Left colon (tissue), 2 donors: ENCODE measurements around the gene SEC61A1. TPM values are rescaled to one million over a fixed set of nuclear protein-coding genes. Genes with fewer than 3 reads are reported as not detected.
A peak's percentile ranks its signal among the peaks of the same experiment; 100 is the strongest.

Experiments
- ATAC-seq: fragments of 200-7000 bp; cut with Tn5 transposase; one replicate; pipeline ENCODE4 v1.9.1; 2020; ENCODE audit warnings: mild to moderate bottlenecking, moderate library complexity
- DNase-seq, 2 donors: peaks; one replicate each; pipeline ENCODE4 v3.0.0-alpha.2; 2020
- intact Hi-C, 2 donors: fragments of 100-400 bp; cut with DNase I in 1 of 2; cut with micrococcal nuclease in 1 of 2; formaldehyde crosslinking; loops; one replicate each; pipeline versions ENCODE4 v1.11.2 to v1.14.0; 2022; cut with DNase I, micrococcal nuclease
- total RNA-seq, 2 donors: library from RNA; stranded (reverse); fragmentation: NEBNext Ultra II Directional; extraction: Animal tissue kit (Norgen Biotek cat#: 25700); gene quantifications; one replicate each; pipeline ENCODE4 v1.2.1, GENCODE V29; 2021
- donor health status: DM: no; HTN: no; CAD: no.
- donor health status: DM: yes; HTN: yes; CAD: no.

Gene SEC61A1
- total RNA-seq, 2 donors from 2014 or later = 142 to 158 TPM

DNA sequence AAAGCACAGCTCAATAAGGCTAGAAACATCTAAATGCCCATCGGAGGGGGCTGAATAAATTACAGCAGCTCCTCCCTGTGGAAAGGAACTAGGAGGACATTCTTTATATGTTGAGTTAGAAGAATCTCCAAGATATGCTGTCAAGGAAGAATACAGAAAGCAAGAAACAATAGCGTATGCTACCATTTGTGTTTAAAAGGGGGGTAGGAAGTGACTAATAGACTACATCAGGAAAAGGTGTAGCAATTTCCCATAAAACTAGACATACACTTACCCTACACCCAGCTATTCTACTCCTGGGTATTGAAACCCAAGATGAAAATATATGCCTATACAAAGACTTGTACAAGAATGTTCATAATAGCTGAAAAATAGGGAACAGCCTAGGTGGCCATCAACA, 21.6 kb downstream of the SEC61A1 start:
- intact Hi-C loops = no loop called here
- DNase-seq (no peak), ATAC-seq (no peak)

GRCh38 chr3:128074851-128075521, 22.7 kb downstream of the SEC61A1 start:
- ATAC-seq (peak; percentile 53), DNase-seq (peak in 1 of 2 donors; percentile 51)
- intact Hi-C loops = no loop called here

- intact Hi-C loops = no loop called here
- DNase-seq (peak; percentile 75 to 93), ATAC-seq (peak; percentile 89)
These were observed 23.6 kb downstream of the SEC61A1 start for GRCh38 chr3:128075522-128076482.

- ATAC-seq = peak; percentile 12
- DNase-seq = peak in 1 of 2 donors; percentile 48
- intact Hi-C loops = no loop called here
These were observed 24.4 kb downstream of the SEC61A1 start for GRCh38 chr3:128076483-128077201.

DNA sequence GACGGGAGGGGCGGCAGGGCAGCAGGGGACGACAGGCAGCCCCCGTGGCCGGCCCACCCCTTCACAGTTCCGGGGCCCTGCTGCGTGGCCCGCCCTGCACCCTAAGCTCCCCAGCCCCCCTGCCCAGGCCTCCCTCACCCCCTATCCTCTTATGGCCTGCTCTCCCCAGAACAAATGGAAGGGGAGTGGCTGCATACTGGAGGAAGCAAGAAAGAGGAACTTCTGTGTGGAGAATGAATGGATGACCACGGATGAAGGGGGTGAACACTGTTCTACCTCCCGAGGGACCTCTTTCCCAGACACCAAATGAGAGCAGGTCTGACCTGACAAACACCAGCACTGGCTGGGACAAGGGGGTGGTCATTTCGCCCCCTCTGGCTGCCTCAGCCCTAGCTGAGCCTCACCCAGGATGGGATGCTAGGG, 25.0 kb downstream of the SEC61A1 start:
- ATAC-seq (no peak), DNase-seq (no peak)
- intact Hi-C loops = no loop called here

- intact Hi-C loops = no loop called here
- DNase-seq (no peak), ATAC-seq (no peak)
These were observed 25.4 kb downstream of the SEC61A1 start for GRCh38 chr3:128077665-128078064.

DNA sequence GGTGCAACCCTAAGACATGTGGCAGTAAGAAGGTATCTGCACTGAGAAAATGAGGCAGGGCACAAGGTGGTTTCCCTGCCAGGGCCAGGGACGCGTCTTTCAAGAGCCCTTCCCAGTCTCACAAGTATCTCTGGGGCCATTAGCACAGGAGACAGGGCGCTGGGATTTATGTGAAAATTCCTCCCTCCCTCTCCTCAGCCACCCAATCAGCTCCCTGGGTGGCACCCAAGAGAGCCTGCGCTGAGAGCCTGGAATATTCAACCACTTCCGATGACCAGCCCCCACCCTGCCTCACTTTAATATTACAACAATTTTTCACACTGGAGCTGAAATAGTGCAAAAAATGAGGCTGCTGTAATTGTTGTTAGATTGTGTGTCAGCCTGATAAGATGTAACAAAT, 26.1 kb downstream of the SEC61A1 start:
- intact Hi-C loops = no loop called here
- no peak for DNase-seq
- ATAC-seq = no peak

- DNase-seq (no peak), ATAC-seq (no peak)
- intact Hi-C loops = no loop called here
These were observed 26.6 kb downstream of the SEC61A1 start for GRCh38 chr3:128078875-128079274.

- DNase-seq (no peak), ATAC-seq (no peak)
- intact Hi-C loops = no loop called here
These were observed 27.6 kb downstream of the SEC61A1 start for GRCh38 chr3:128079823-128080222.

DNA sequence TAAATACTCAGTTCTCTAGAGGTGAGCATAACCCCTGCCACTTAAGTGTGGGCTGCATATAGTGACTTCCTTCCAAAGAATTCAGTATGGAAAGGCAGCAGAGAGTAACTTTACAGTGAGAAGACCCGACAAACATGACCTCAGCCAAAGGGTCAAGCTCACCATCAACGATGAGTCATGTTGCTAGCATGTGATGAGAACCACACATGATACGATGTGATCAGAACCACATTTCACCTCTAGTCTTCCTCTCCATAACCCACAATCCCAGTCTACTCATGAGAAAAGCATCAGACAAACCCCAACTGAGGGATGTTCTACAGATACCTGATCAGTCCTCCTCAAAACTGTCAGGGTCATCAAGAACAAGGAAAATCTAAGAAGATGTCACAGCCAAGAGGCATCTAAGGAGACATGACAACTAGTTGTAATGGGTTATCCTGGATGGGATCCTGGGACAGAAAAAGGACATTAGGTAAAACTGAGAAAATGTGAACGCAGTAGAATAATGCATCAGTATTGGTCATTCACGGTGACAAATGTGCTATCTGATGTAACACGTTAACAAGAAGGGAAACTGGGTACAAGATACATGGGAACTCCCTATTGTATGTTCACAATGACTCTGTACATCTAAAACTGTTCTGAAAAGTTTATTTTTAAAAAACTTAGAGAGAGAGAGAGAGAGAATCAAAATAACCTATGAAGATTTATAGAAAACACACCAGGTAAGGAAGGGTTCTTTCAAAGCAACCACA, 28.3 kb downstream of the SEC61A1 start:
- DNase-seq (no peak), ATAC-seq (no peak)
- intact Hi-C loops = no loop called here

DNA sequence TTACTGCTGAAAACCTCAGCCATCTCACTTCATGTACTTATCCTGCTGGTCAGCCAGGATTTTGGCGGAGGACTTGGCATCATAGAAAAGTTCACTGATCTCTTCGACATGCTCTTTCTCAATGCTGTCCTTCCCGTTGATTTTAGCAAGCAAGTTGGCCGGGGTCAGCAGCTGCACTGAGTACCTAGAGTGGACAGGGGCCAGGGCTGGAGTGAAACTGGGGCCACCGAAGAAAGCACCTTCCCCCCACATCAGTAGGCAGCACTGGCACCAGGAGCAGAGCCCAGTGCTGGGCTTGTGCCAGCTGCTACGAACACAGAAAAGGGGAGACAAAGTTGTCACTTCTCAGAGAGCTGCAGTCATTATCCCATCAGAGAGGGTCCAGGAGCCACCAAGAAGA, 29.0 kb downstream of the SEC61A1 start:
- intact Hi-C loops = no loop called here
- DNase-seq (no peak), ATAC-seq (no peak)

- intact Hi-C loops = no loop called here
- no peak for DNase-seq
- ATAC-seq = peak; percentile 86
These were observed 29.6 kb downstream of the SEC61A1 start for GRCh38 chr3:128081846-128082245.

DNA sequence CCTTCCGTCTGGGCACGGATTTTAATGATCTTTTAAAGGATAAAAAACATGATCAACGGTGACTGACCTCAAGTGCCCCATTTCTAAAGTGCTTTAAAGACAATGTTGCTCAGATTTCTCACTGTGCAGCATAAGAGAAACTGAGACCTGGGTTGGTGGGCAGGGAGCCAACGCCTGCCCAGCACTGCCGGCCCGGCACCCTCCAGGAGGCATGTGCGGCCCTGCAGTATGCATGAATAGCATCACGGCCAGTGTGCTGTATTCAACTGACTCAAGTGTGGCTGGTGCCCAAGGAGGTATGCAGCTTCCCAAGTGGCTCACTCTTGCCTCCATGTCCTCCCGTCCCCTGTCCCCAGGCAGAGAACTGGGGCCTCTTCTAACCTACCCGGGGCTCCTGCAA, 30.3 kb downstream of the SEC61A1 start:
- DNase-seq (no peak), ATAC-seq (no peak)
- intact Hi-C loops = no loop called here

DNA sequence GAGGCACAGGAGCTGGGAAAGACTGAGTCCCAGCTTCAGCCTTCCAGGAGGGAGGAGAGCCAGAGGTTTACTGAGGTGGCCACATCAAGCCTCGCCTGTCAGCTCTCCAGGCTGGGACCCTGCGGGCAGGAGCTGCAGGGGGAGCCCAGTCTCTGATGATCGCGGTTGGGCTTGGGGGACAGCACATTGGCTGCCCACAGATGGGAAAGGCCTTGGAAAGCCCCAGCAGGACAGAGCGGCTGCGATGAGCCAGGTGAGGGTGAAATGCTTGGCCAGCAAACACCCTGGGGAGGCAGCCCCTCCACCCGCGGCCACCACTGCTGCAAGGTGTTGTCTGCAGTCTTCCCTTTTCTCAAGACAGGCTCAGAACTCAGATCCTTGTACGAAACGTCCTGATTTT, 31.2 kb downstream of the SEC61A1 start:
- DNase-seq = no peak
- ATAC-seq = no peak
- intact Hi-C loops = no loop called here

GRCh38 chr3:128083980-128084674, 31.9 kb downstream of the SEC61A1 start:
- no peak for DNase-seq
- intact Hi-C loops = no loop called here
- ATAC-seq = peak; percentile 17

DNA sequence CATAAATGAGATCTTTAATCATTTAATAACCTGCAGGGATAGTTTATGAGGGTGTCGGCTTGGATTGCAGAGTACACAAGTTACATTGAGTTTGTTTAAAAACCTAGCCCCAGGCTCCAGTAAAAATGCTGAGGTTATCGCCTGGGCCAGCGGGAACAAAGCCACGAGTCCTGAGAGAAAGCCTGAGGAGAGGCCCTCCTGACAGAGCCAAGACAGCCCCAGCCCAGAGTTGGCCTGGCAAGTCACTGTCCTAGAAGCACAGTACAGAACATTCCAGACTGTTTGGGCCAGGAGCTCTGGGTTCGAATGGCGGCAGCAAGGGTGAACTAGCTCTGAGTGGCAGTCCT, 32.4 kb downstream of the SEC61A1 start:
- ATAC-seq = peak; percentile 11
- no peak for DNase-seq
- intact Hi-C loops = no loop called here

DNA sequence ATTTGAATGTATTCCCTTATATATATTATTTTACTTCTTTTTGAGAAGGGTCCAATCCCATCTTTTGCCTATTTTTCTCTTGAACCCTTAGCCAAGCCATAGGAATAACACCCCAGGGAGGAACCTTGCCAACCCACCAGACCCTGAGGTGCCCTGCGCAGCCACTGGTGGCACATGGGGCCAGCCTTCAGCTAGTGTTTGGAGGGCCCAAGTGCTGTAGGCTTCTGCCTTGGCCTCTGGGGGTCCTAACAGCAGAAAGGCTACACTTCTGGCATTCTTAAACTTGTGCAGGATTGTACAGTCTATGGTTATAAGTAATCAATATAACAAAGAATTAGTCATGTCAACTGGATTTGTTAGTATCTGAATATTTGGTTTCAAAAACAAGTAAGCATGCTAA, 36.9 kb downstream of the SEC61A1 start:
- intact Hi-C loops = no loop called here
- no peak for ATAC-seq
- no peak for DNase-seq

DNA sequence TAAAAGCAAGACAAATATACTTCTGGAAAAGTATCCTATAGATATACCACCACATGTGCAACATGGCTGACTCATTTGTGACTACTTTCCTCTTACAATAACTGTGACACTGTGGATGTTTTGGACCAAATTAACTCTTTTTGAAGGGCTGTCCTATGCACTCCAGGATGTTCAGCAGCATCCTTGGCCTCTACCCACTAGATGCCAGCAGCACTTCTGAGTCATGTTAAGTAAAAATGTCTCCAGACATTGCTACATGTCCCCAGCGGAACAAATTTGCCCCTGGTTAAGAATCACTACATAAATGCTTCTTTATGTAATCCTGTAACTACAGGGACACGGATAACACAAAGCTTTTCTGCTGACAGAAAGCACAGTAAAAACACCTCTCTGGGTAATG, 39.3 kb downstream of the SEC61A1 start:
- ATAC-seq = no peak
- intact Hi-C loops = loop anchor here in 1 of 2 donors (10.0 kb wide), 1 partner anchor 403 kb away; the partner anchor contains the start of gene GATA2

More for the DNA sequence above, 39.3 kb downstream of the SEC61A1 start:
- no peak for DNase-seq
